Measurements from ENCODE around the gene CDH8.

- TF ChIP-seq POLR2A (IDR thresholded peaks at IDR 0.05): no peak
- TF ChIP-seq CTCF (IDR thresholded peaks at IDR 0.05): no peak
Observed at GRCh38 chr16:62019851-62020250, 16.4 kb downstream of the CDH8 start.
